SK-MEL-5 (cell line): ENCODE measurements around the gene PGBD5. TPM values are rescaled to one million over a fixed set of nuclear protein-coding genes. Genes with fewer than 3 reads are reported as not detected.

ENCODE experiments used
- DNase-seq: peaks from one replicate; pipeline ENCODE4 v3.0.0-alpha.2; 2016; ENCODE audit warnings: low read depth, low spot score
- in situ Hi-C: cut with HindIII; loops from 2 replicates; pipeline ENCODE4 v1.10.0; 2016; ENCODE audit warnings: low sequenced_read_pairs, high pct_unique_total_duplicates, low pct_unique_long_range_greater_than_20kb
- total RNA-seq: library from RNA; depleted of rRNA; stranded (reverse); fragments of >200 nt; shearing (Covaris generic); gene quantifications from 2 replicates; pipeline ENCODE4 v1.2.3, GENCODE V29; 2014

Gene PGBD5
- total RNA-seq, 1 experiment from 2014 or later = 0.61 TPM

DNA sequence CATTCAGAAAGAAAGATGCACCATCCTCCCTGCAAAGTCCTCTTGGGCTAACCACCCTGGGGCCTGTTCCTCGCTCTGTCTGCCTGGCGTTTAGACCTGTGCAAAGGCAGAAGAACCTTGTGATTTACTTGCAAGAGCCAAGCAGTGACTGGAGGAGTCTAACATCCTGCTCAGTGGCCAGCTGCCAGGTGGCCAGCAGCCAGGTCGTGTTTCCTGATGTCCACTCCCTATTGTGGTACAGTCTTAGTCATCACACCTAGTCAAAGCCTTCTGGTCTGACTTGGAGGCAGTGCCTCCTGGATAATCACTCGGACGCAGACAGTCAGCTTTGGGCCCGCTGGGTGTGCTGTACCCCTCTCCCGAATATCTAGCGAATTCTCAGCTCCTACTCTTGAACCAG, 118.1 kb downstream of the PGBD5 start:
- in situ Hi-C loops = no loop called here
- DNase-seq = peak; percentile 58

DNA sequence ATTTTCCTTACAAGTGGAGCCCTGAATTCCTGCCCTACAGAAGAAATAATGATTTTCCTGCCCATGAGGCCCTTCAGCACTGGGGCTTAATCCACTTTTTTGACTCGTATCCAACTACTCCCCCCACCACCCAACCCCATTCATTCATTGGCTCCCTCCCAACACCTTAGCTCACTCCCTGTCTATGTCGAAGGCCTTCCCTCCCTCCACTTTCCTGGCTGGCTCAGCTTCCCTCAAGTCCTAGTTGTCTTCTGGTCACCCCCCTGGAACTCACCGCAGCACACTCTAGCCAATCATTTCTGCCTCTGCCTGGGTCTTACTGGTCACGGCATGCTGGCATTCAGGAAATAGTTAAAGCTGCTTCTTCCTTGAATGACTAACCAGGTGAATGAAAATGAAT, 118.9 kb downstream of the PGBD5 start:
- in situ Hi-C loops = no loop called here
- DNase-seq = no peak

- in situ Hi-C loops = no loop called here
- DNase-seq = no peak
These were observed 120.0 kb downstream of the PGBD5 start for GRCh38 chr1:230306169-230306568.

DNA sequence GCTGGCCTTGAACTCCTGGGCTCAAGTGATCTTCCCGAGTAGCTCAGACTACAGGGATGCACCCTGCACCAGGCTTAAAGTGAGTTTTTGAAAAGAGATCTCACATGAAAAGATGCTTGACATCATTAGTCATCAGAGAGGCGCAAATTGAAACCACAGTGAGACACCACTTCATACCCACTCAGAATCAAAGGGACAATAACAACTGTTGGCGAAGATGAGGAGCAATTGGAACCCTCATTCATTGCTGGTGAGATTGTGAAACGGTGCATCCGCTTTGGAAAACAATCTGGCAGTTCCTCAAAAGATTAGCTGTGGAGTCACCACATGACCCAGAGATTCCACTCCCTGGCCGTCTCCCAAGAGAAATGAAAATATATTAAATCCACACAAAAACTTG, 122.3 kb downstream of the PGBD5 start:
- in situ Hi-C loops = no loop called here
- DNase-seq = peak; percentile 90

GRCh38 chr1:230303069-230303468, 123.1 kb downstream of the PGBD5 start:
- in situ Hi-C loops = no loop called here
- no peak for DNase-seq

GRCh38 chr1:230301822-230302221, 124.3 kb downstream of the PGBD5 start:
- in situ Hi-C loops = no loop called here
- no peak for DNase-seq

DNA sequence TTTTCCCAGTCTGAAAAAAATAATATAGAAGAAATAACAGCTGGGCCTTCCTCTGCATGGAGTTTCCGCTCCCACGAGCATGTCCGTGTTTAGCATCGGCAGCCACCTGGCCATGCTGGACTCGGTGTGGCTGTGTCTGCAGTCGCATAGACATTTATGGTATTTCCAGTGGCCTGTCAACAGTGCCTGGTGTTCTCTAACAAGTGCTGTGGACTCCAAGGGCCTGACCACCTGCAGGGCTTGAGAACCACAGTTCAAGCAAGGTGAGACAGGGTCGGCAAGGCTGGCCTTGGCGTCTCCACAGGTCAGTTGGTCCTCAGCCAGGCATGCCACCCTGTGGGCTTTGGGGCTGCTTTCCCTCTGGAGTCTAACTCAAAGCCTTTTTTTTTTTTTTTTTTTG, 124.8 kb downstream of the PGBD5 start:
- in situ Hi-C loops = no loop called here
- DNase-seq = no peak

GRCh38 chr1:230300322-230301301, 125.5 kb downstream of the PGBD5 start:
- in situ Hi-C loops = no loop called here
- no peak for DNase-seq

DNA sequence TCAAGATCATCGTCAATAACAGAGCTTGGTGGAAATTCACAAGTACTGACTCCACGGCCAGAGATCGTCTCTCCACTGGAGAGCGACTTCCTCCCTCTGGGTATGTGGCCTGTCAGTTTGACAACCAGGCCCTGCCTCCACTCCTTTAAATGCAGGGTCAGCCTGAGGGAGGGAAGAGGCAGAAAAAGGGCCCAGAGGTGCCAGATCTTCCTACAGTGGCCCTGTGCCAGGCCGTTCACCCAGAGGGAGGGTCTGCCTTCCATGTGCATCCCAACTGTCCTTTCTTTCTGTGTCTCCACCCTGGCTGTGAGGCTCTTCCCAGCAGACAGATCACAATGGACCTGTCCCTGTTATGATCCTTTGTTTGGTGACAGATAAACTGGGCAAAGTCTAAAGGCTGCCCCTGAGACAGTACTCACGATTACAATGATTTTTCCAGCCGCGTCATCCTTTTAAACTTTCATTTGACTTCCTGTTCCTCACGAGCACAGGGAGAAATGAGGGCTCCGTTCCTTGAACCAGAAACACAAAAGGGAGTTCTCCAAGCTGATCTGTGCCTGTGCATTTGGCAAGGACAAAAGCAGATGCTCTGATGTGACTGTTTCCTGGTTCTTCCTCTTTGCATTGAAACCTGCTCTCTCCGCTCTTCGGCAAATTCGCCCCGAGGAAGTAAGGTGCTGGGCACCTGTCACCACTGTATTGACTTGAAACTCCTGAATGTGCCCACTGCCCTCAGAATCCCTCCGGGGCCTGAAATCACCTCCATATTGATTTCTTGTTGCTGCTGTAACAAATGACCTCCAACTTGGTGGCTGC, 126.7 kb downstream of the PGBD5 start:
- no peak for DNase-seq
- in situ Hi-C loops = no loop called here

- in situ Hi-C loops = no loop called here
- DNase-seq = no peak
These were observed 130.8 kb downstream of the PGBD5 start for GRCh38 chr1:230295367-230295766.

DNA sequence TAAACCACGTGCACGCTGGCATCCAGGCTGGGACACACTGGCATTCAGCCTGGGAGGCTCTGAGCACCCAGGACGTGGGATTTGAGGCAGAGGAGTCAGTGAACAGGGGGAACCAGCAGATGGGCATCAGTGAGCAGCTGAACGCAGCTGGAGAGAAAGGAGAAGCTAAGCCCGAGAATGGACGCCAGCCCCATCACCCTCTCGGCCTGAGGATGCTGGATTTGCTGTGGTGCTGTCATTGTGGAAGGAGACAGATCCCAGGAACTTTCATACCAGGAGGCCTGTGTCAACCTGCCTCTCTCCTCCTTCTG, 132.8 kb downstream of the PGBD5 start:
- no peak for DNase-seq
- in situ Hi-C loops = no loop called here

GRCh38 chr1:230292689-230293389, 133.3 kb downstream of the PGBD5 start:
- in situ Hi-C loops = no loop called here
- DNase-seq = no peak

DNA sequence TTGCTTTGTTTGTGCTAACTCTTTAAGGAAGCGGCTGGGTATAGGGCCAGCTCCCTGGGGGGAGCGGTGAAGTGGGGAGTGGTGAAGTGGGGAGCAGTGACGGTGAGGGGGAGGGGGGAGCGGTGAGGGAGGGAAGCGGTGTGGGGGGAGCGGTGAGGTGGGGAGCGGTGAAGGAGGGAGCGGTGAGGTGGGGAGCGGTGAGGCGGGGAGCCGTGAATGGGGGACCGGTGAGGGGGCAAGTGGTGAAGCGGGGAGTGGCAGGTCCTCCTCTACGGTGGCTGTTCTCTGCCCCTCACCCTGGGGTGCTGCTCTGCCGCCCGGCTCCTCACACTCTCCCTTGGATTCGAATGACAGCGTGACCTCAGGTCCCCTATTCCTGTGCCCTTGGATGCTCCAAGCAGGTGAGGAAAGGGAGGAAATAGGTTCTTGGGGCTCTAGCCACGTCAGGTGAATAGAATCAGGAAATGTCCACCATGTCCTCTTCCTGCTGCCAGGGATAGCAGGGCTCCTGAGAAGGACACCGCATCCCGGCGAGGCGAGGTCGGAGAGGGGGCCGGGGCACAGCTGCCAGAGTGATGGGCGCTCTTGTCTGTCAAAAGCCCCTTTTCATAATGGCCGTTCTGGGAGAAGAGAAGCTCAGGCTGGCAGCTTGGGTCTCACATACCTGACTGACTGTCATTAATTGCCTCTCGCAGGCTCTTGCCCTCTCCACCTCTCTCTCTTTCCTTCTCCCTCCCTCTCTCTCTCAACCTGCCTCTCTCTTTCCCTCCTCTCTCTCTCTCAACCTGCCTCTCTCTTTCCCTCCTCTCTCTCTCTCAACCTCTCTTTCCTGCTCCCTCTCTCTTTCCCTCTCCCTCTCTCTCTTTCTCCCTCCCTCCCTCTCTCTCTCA, 134.2 kb downstream of the PGBD5 start:
- in situ Hi-C loops = no loop called here
- DNase-seq = no peak

DNA sequence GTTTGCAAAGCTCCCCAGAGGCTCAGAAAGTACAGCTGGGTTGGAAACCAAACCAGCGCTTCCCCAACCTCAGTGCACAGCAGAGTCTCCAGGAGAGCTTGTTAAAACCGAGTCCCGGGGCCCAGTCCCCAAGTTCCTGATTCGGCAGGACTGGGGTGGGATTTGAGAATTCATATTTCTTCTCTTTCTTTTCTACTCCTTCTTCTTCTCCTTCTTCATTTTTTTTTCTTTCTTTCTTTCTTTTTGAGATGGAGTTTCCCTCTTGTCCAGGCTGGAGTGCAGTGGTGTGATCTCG, 136.8 kb downstream of the PGBD5 start:
- no peak for DNase-seq
- in situ Hi-C loops = no loop called here

DNA sequence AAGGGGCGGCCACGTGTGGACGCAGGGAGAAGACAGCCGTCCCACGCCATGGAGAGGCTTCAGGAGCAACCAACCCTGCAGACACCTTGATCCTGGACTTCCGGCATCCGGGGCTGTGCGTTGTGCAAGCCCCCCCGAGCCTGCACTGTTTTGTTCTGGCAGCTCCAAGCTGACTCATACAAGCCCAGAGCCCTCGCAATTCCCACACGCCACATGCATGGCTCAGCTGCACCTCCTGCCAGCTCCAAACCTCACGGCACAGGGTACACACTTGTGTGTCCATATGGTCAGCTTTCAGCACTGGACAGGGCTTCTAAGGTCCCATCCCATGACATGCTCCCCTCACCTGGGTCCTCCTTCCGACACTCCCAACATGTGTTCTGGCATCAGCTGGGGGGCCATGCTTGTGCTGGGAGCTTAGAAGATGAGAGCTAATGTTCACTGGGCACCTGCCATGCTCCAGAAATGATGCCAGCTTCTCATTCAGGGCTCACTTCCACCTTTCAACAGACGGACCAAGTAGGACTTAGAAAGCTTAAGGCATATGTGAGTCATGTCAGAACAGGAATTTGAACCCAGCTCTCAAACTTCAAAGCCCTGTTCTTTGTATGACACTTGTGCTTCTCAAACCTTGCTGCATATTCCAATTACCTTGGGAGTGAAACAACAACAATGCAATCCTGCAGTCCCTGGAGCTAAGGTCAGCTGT, 137.3 kb downstream of the PGBD5 start:
- in situ Hi-C loops = no loop called here
- no peak for DNase-seq

DNA sequence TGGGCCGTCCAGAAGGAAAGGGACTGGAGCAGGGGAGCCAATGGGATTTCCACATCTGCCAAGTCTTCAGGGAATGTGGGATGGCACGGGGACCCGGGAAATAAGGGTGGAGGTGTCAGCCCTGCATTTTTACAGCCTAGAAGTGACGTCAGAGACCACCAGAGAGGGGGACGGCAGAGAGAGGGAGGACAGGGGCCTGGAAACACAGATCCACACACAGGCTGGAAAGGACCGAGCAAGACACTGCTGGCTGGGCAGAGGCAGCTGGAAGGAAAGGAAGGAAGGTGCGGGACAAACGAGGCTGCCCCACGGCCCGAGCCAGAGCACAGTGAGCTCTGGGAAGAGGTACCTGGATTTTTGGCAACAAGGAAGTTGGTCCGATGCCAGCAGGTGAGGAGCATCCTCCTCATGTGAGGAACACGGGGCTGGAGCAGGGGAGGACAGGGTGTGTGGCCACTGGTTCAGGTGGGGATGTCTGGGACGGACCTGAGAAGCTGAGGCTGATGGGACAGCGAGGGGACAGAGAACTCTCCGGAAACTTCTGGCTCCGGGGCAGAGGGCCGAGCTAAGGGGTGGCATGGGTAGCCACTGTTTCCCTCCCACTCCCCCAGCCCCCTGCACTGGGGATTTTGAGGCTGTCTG, 138.3 kb downstream of the PGBD5 start:
- DNase-seq = no peak
- in situ Hi-C loops = no loop called here

- in situ Hi-C loops = no loop called here
- DNase-seq = no peak
These were observed 139.3 kb downstream of the PGBD5 start for GRCh38 chr1:230286890-230287269.
